Loucy (cell line): Measurements from ENCODE around the gene GCGR.

Source experiments
- CTCF ChIP-seq: fragments of 200-600 bp; sonication (generic); conservative IDR thresholded peaks from 2 replicates; pipeline ENCODE4 v1.5.1; 2014; ENCODE audit warnings: mild to moderate bottlenecking, antibody characterized with exemption, low read length
- EZH2phosphoT487 ChIP-seq: fragments of 200-600 bp; IDR thresholded peaks from 2 replicates; pipeline ENCODE4 v1.6.1; 2018; ENCODE audit warnings: antibody characterized with exemption, mild to moderate bottlenecking, moderate library complexity, borderline replicate concordance

DNA sequence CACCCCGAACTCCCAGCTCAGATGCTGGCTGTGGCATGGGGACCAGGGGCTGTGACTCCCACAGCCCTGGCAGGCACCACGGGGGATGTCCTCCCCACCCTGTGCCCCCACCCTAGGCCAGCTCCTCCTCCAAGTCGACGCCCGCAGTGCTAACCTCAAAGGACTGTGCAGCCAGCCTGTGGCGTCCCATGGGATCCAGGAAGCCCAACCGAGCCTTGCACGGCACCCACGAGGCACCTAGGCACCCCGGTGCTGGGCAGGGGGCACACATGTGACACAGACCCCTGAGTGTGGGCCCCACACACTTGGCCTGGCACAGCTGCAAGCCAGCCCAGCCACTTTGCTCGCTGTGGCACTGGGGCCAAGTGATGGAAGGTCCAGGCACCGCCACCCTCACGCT is 3.9 kb downstream of the GCGR start:
- TF ChIP-seq CTCF (no peak), EZH2phosphoT487 (no peak)
